Panc1 (cell line): ENCODE results near the gene EYA2. TPM values are rescaled to one million over a fixed set of nuclear protein-coding genes. Genes with fewer than 3 reads are reported as not detected.

ENCODE experiments used
- ATAC-seq: fragments of 200-7000 bp; cut with Tn5 transposase; 2 replicates; pipeline ENCODE4 v1.9.1; 2020; ENCODE audit warnings: mild to moderate bottlenecking, moderate library complexity
- BruUV-seq: library from RNA; stranded (reverse); fragments of 400-500 nt; replicated peaks from 2 replicates; lab custom pipeline; 2021; lab: Mats Ljungman, UMichigan
- CTCF ChIA-PET: fragments of 300-600 bp; sonication (Branson Sonifier 250); formaldehyde crosslinking; loops from one replicate; lab custom pipeline; 2022; ENCODE audit warnings: antibody characterized with exemption; lab: Charles Lee
- POLR2A ChIA-PET: fragments of 300-600 bp; sonication (Branson Sonifier 250); formaldehyde crosslinking; loops from one replicate; lab custom pipeline; 2022; ENCODE audit warnings: antibody characterized with exemption; lab: Charles Lee
- DNase-seq: peaks from one replicate; pipeline ENCODE4 v3.0.0-alpha.2; 2010; ENCODE audit warnings: low read depth, low spot score
- H3K27ac ChIP-seq: 2 replicates; pipeline ENCODE4 v1.5.1; 2011; ENCODE audit warnings: mild to moderate bottlenecking, low read length, inconsistent platforms
- H3K27me3 ChIP-seq: fragments of 200-500 bp; sonication (Bioruptor generic); 2 replicates; pipeline ENCODE4 v1.6.0; 2014; ENCODE audit warnings: low read length, inconsistent platforms; ENCODE audit not compliant: control insufficient read depth, insufficient read depth
- H3K36me3 ChIP-seq: fragments of 200-500 bp; sonication (Bioruptor generic); 2 replicates; pipeline ENCODE4 v1.5.1; 2014; ENCODE audit warnings: inconsistent platforms, mild to moderate bottlenecking, low read length, moderate library complexity; ENCODE audit not compliant: control insufficient read depth, insufficient read depth
- H3K4me1 ChIP-seq: 2 replicates; pipeline ENCODE4 v1.5.1; 2011; ENCODE audit warnings: inconsistent platforms, mild to moderate bottlenecking, low read length, moderate library complexity; ENCODE audit not compliant: control insufficient read depth, insufficient read depth
- H3K4me3 ChIP-seq, 2 experiments: 2 replicates each; pipeline ENCODE4 v1.5.1; 2011 to 2012; ENCODE audit warnings: low read depth in 2 of 2, low read length in 2 of 2, mild to moderate bottlenecking in 2 of 2, inconsistent platforms in 1 of 2, moderate library complexity in 1 of 2
- H3K9me3 ChIP-seq: fragments of 200-500 bp; sonication (Bioruptor generic); 2 replicates; pipeline ENCODE4 v1.5.1; 2014; ENCODE audit warnings: low read depth, mild to moderate bottlenecking, inconsistent platforms, low read length, moderate library complexity; ENCODE audit not compliant: control insufficient read depth, insufficient read depth
- POLR2AphosphoS5 ChIP-seq: IDR thresholded peaks from 2 replicates; pipeline ENCODE4 v1.6.1; 2012; ENCODE audit warnings: mild to moderate bottlenecking, low read depth, low read length, moderate library complexity
- REST ChIP-seq, 2 experiments: IDR thresholded peaks; 2 replicates each; pipeline ENCODE4 v1.6.1; 2011 to 2012; ENCODE audit warnings: low read depth in 2 of 2, control low read depth in 1 of 2, low read length in 1 of 2, mild to moderate bottlenecking in 1 of 2, moderate library complexity in 1 of 2; ENCODE audit not compliant: insufficient read depth in 1 of 2
- SIN3A ChIP-seq: IDR thresholded peaks from 2 replicates; pipeline ENCODE4 v1.6.1; 2012; ENCODE audit warnings: low read depth, mild to moderate bottlenecking, low read length, moderate library complexity, borderline replicate concordance; ENCODE audit not compliant: insufficient read depth
- TCF7L2 ChIP-seq: IDR thresholded peaks from 2 replicates; pipeline ENCODE4 v1.6.1; 2011; ENCODE audit warnings: mild to moderate bottlenecking, low read depth, low read length, inconsistent platforms
- in situ Hi-C: cut with HindIII; loops from 2 replicates; pipeline ENCODE4 v1.10.0; 2016; ENCODE audit warnings: low sequenced_read_pairs, low pct_unique_long_range_greater_than_20kb
- intact Hi-C: fragments of 100-400 bp; cut with micrococcal nuclease; formaldehyde crosslinking; loops from one replicate; pipeline ENCODE4 v1.10.0; 2022; ENCODE audit not compliant: unreplicated experiment
- total RNA-seq: library from RNA; stranded (reverse); gene quantifications from one replicate; pipeline ENCODE4 v1.2.1, GENCODE V29; 2021; ENCODE audit not compliant: unreplicated experiment
- TF ChIP-seq, protein P1 (sequence below): fragments of 450-650 bp; IDR thresholded peaks from 2 replicates; pipeline ENCODE4 v1.5.1; 2017; ENCODE audit warnings: mild to moderate bottlenecking

The EYA2 gene
- total RNA-seq, 1 experiment from 2014 or later = 1.9 TPM

GRCh38 chr20:47080365-47080764, 185.7 kb downstream of the EYA2 start:
- POLR2A ChIA-PET = no interaction called here

DNA sequence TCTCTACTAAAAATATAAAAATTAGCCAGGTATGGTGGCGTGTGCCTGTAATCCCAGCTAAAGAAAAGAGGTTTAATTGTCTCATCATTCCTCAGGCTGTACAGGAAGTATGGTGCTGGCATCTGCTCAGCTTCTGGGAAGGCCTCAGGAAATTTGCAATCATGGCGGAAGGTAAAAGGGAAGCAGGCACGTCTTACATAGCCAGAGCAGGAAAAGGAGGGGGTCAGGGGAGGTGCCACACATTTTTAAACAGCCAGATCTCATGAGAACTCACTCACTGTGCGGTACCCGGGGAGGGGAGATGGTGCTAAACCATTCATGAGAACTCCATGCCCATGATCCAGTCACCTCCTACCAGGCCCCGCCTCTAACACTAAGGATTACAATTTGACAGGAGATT, 191.7 kb downstream of the EYA2 start:
- TF ChIP-seq, protein P1, sequence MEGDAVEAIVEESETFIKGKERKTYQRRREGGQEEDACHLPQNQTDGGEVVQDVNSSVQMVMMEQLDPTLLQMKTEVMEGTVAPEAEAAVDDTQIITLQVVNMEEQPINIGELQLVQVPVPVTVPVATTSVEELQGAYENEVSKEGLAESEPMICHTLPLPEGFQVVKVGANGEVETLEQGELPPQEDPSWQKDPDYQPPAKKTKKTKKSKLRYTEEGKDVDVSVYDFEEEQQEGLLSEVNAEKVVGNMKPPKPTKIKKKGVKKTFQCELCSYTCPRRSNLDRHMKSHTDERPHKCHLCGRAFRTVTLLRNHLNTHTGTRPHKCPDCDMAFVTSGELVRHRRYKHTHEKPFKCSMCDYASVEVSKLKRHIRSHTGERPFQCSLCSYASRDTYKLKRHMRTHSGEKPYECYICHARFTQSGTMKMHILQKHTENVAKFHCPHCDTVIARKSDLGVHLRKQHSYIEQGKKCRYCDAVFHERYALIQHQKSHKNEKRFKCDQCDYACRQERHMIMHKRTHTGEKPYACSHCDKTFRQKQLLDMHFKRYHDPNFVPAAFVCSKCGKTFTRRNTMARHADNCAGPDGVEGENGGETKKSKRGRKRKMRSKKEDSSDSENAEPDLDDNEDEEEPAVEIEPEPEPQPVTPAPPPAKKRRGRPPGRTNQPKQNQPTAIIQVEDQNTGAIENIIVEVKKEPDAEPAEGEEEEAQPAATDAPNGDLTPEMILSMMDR = no peak
- TF ChIP-seq REST (IDR thresholded peaks at IDR 0.05; ENCODE audit: insufficient read depth in 1 of 2, low read depth in 2 of 2, low read length in 1 of 2) (no peak), TCF7L2 (no peak), POLR2AphosphoS5 (no peak), SIN3A (no peak)
- no peak for ATAC-seq
- no peaks in the 10 kb centered on the region for H3K36me3 ChIP-seq

More at GRCh38 chr20:47080365-47080764, 185.7 kb downstream of the EYA2 start:
- Histone ChIP-seq H3K4me1 (no peaks in the 10 kb centered on the region), H3K27me3 (no peaks in the 10 kb centered on the region), H3K27ac (no peak overlapping the region), H3K36me3 (no peaks in the 10 kb centered on the region), H3K4me3 (no peak overlapping the region), H3K9me3 (no peaks in the 10 kb centered on the region)
- in situ Hi-C loops (no loop called here), intact Hi-C loops (no loop called here)
- CTCF ChIA-PET = no interaction called here
- no peak for DNase-seq
- TF ChIP-seq POLR2AphosphoS5 (no peak), SIN3A (no peak), REST (IDR thresholded peaks at IDR 0.05; ENCODE audit: insufficient read depth in 1 of 2, low read depth in 2 of 2, low read length in 1 of 2) (no peak), TCF7L2 (no peak)
- TF ChIP-seq, protein P1 = no peak
- no TSS peak for BruUV-seq
- ATAC-seq = no peak

More for the DNA sequence above, 191.7 kb downstream of the EYA2 start:
- intact Hi-C loops = no loop called here
- ChIA-PET CTCF (no interaction called here), POLR2A (no interaction called here)
- H3K4me1 ChIP-seq = no peaks in the 10 kb centered on the region
- no peak overlapping the region for H3K4me3 ChIP-seq
- in situ Hi-C loops = no loop called here
- no TSS peak for BruUV-seq
- DNase-seq = no peak
- H3K9me3 ChIP-seq = no peaks in the 10 kb centered on the region
- no peaks in the 10 kb centered on the region for H3K27me3 ChIP-seq
- H3K27ac ChIP-seq = no peak overlapping the region
